WTC11 (cell line): ENCODE data around the gene FRMD5. TPM values are rescaled to one million over a fixed set of nuclear protein-coding genes. Genes with fewer than 3 reads are reported as not detected.

Experiments used
- ATAC-seq: fragments of 200-7000 bp; cut with Tn5 transposase; 2 replicates; pipeline ENCODE4 v1.10.0; 2021; ENCODE audit warnings: mild to moderate bottlenecking, moderate library complexity
- CTCF ChIA-PET: fragments of 300-600 bp; sonication (Branson Sonifier 250); formaldehyde crosslinking; loops from one replicate; lab custom pipeline; 2021; ENCODE audit warnings: antibody characterized with exemption; lab: Charles Lee
- POLR2A ChIA-PET: fragments of 350-600 bp; sonication (Branson Sonifier 250); formaldehyde crosslinking; loops from one replicate; lab custom pipeline; 2021; ENCODE audit warnings: antibody characterized with exemption; lab: Charles Lee
- DNase-seq: peaks from one replicate; pipeline ENCODE4 v3.0.0; 2021; ENCODE audit warnings: low spot score
- H3K27ac Mint-ChIP-seq: 2 replicates; pipeline ENCODE4 v1.8.0; 2021; ENCODE audit warnings: mixed read lengths
- H3K27me3 Mint-ChIP-seq: 2 replicates; pipeline ENCODE4 v1.8.0; 2021; ENCODE audit warnings: low read depth, mild to moderate bottlenecking, moderate library complexity, mixed read lengths
- H3K36me3 Mint-ChIP-seq: 2 replicates; pipeline ENCODE4 v1.8.0; 2021; ENCODE audit warnings: mixed read lengths
- H3K4me1 Mint-ChIP-seq: 2 replicates; pipeline ENCODE4 v1.8.0; 2022; ENCODE audit warnings: mixed read lengths
- H3K4me3 Mint-ChIP-seq: 2 replicates; pipeline ENCODE4 v1.8.0; 2021; ENCODE audit warnings: mild to moderate bottlenecking, moderate library complexity, mixed read lengths
- H3K9me3 Mint-ChIP-seq: 2 replicates; pipeline ENCODE4 v1.8.0; 2021; ENCODE audit warnings: mixed read lengths
- AR ChIP-seq: fragments of 250-450 bp; sonication (Bioruptor Pico); IDR thresholded peaks from 2 replicates; pipeline ENCODE4 v1.9.0; 2021; ENCODE audit warnings: mild to moderate bottlenecking
- CREM ChIP-seq: sonication (generic); formaldehyde crosslinking; IDR thresholded peaks from 2 replicates; pipeline ENCODE4 v1.8.1; 2022; ENCODE audit warnings: mild to moderate bottlenecking, missing genetic modification reagents, moderate library complexity
- EMX1 ChIP-seq: fragments of 250-450 bp; sonication (Bioruptor Pico); IDR thresholded peaks from 2 replicates; pipeline ENCODE4 v1.8.0; 2021; ENCODE audit warnings: mild to moderate bottlenecking
- ERG ChIP-seq: fragments of 250-450 bp; sonication (Bioruptor Pico); IDR thresholded peaks from 2 replicates; pipeline ENCODE4 v1.8.0; 2021; ENCODE audit warnings: mild to moderate bottlenecking
- FOXJ3 ChIP-seq: sonication (generic); formaldehyde crosslinking; IDR thresholded peaks from 2 replicates; pipeline ENCODE4 v1.9.0; 2021; ENCODE audit warnings: missing genetic modification reagents, mild to moderate bottlenecking, borderline replicate concordance
- GABPB1 ChIP-seq: sonication (generic); formaldehyde crosslinking; IDR thresholded peaks from 2 replicates; pipeline ENCODE4 v1.8.1; 2023; ENCODE audit warnings: mild to moderate bottlenecking, missing genetic modification reagents
- GTF2I ChIP-seq: fragments of 250-450 bp; sonication (Bioruptor Pico); conservative IDR thresholded peaks from 2 replicates; pipeline ENCODE4 v1.4.0; 2021; ENCODE audit warnings: mild to moderate bottlenecking
- NR1H2 ChIP-seq: sonication (generic); formaldehyde crosslinking; IDR thresholded peaks from 2 replicates; pipeline ENCODE4 v1.9.0; 2021; ENCODE audit warnings: mild to moderate bottlenecking, moderate library complexity, missing genetic modification reagents
- OVOL2 ChIP-seq: fragments of 250-450 bp; sonication (Bioruptor Pico); IDR thresholded peaks from 2 replicates; pipeline ENCODE4 v1.9.0; 2021; ENCODE audit warnings: mild to moderate bottlenecking, borderline replicate concordance
- PRDM15 ChIP-seq: sonication (generic); formaldehyde crosslinking; IDR thresholded peaks from 2 replicates; pipeline ENCODE4 v1.8.0; 2022; ENCODE audit warnings: missing genetic modification reagents
- ZNF232 ChIP-seq: sonication (generic); formaldehyde crosslinking; IDR thresholded peaks from 2 replicates; pipeline ENCODE4 v1.8.0; 2022; ENCODE audit warnings: mild to moderate bottlenecking, missing genetic modification reagents
- total RNA-seq: library from RNA; stranded (reverse); gene quantifications from 3 replicates; pipeline ENCODE4 v1.2.3, GENCODE V29; 2021
- TF ChIP-seq, protein P1 (sequence below): sonication (generic); formaldehyde crosslinking; IDR thresholded peaks from 2 replicates; pipeline ENCODE4 v1.8.0; 2022; ENCODE audit warnings: mild to moderate bottlenecking, missing genetic modification reagents
- TF ChIP-seq, protein P2 (sequence below): sonication (generic); formaldehyde crosslinking; IDR thresholded peaks from 2 replicates; pipeline ENCODE4 v1.8.0; 2023; ENCODE audit warnings: missing genetic modification reagents
- TF ChIP-seq, protein P3 (sequence below): fragments of 250-450 bp; sonication (Bioruptor Pico); IDR thresholded peaks from 2 replicates; pipeline ENCODE4 v1.9.0; 2021; ENCODE audit warnings: mild to moderate bottlenecking, borderline replicate concordance

FRMD5 gene
- total RNA-seq, 1 experiment from 2014 or later: 14.1 TPM

DNA sequence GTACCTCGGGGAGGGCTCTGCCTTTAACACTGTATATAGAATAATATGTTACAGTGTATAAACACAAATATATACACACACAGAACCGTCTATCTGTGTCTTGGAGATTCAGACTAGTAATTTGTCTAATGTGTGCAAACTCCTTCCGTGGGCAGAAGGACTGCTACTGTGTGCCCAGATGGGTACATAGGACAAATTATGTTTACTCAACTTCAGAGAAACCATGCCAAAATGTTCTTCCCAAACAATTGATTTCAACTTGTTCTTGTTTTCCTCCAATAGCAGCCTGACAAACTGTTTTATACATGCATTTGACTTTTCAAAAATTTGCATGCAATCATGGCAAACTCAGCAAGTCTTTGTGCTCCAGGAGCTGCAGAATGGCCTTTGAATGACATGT lies 97.5 kb downstream of the FRMD5 start:
- H3K4me1 Mint-ChIP-seq: peaks cover 3% of the 10 kb centered on the region
- H3K27ac Mint-ChIP-seq: no peak overlapping the region
- H3K4me3 Mint-ChIP-seq: no peak overlapping the region
- TF ChIP-seq, protein P1, sequence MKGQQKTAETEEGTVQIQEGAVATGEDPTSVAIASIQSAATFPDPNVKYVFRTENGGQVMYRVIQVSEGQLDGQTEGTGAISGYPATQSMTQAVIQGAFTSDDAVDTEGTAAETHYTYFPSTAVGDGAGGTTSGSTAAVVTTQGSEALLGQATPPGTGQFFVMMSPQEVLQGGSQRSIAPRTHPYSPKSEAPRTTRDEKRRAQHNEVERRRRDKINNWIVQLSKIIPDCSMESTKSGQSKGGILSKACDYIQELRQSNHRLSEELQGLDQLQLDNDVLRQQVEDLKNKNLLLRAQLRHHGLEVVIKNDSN (CRISPR knock-in tag): no peak
- no peak for TF ChIP-seq FOXJ3 (CRISPR knock-in tag)
- no peak for TF ChIP-seq GTF2I
- TF ChIP-seq, protein P2, sequence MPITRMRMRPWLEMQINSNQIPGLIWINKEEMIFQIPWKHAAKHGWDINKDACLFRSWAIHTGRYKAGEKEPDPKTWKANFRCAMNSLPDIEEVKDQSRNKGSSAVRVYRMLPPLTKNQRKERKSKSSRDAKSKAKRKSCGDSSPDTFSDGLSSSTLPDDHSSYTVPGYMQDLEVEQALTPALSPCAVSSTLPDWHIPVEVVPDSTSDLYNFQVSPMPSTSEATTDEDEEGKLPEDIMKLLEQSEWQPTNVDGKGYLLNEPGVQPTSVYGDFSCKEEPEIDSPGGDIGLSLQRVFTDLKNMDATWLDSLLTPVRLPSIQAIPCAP (CRISPR knock-in tag): no peak
- no peak for TF ChIP-seq AR
- TF ChIP-seq ERG: no peak
- TF ChIP-seq CREM: no peak
- no peak for TF ChIP-seq EMX1 (CRISPR knock-in tag)
- TF ChIP-seq, protein P3, sequence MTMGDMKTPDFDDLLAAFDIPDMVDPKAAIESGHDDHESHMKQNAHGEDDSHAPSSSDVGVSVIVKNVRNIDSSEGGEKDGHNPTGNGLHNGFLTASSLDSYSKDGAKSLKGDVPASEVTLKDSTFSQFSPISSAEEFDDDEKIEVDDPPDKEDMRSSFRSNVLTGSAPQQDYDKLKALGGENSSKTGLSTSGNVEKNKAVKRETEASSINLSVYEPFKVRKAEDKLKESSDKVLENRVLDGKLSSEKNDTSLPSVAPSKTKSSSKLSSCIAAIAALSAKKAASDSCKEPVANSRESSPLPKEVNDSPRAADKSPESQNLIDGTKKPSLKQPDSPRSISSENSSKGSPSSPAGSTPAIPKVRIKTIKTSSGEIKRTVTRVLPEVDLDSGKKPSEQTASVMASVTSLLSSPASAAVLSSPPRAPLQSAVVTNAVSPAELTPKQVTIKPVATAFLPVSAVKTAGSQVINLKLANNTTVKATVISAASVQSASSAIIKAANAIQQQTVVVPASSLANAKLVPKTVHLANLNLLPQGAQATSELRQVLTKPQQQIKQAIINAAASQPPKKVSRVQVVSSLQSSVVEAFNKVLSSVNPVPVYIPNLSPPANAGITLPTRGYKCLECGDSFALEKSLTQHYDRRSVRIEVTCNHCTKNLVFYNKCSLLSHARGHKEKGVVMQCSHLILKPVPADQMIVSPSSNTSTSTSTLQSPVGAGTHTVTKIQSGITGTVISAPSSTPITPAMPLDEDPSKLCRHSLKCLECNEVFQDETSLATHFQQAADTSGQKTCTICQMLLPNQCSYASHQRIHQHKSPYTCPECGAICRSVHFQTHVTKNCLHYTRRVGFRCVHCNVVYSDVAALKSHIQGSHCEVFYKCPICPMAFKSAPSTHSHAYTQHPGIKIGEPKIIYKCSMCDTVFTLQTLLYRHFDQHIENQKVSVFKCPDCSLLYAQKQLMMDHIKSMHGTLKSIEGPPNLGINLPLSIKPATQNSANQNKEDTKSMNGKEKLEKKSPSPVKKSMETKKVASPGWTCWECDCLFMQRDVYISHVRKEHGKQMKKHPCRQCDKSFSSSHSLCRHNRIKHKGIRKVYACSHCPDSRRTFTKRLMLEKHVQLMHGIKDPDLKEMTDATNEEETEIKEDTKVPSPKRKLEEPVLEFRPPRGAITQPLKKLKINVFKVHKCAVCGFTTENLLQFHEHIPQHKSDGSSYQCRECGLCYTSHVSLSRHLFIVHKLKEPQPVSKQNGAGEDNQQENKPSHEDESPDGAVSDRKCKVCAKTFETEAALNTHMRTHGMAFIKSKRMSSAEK: no peak
- TF ChIP-seq OVOL2 (CRISPR knock-in tag): no peak
- no peak for TF ChIP-seq GABPB1 (CRISPR knock-in tag)
- TF ChIP-seq ZNF232 (CRISPR knock-in tag): no peak
- TF ChIP-seq NR1H2 (CRISPR knock-in tag): no peak
- no peak for TF ChIP-seq PRDM15 (CRISPR knock-in tag)
- TF ChIP-seq, all 79 proteins: peak for 0
- no peaks in the 10 kb centered on the region for H3K27me3 Mint-ChIP-seq
- ChIA-PET CTCF (no interaction called here), POLR2A (no interaction called here)
- H3K36me3 Mint-ChIP-seq: no peaks in the 10 kb centered on the region
- DNase-seq: no peak
- ATAC-seq: no peak
- no peaks in the 10 kb centered on the region for H3K9me3 Mint-ChIP-seq
